Transverse colon (tissue), 4 donors: Measurements from ENCODE around the gene GNLY. TPM values are rescaled to one million over a fixed set of nuclear protein-coding genes. Genes with fewer than 3 reads are reported as not detected.
"Not testable (repeated sequence)": the region's sequence is repeated elsewhere in the genome, so short reads cannot be mapped to it uniquely, and the experiment has no call there.

Source experiments
- DNase-seq: peaks from one replicate; pipeline ENCODE4 v3.0.0-alpha.2; 2019
- H3K27ac ChIP-seq, 4 donors: fragments of 200-600 bp; sonication (generic); 2 replicates each; pipeline ENCODE4 v1.5.1; 2016 to 2018; ENCODE audit warnings: inconsistent platforms in 4 of 4
- H3K27me3 ChIP-seq: fragments of 200-600 bp; sonication (generic); 2 replicates; pipeline ENCODE4 v1.5.1; 2017; ENCODE audit warnings: inconsistent platforms
- H3K36me3 ChIP-seq, 4 donors: fragments of 200-600 bp; sonication (generic); 2 replicates each; pipeline ENCODE4 v1.5.1; 2017 to 2019; ENCODE audit warnings: inconsistent platforms in 4 of 4
- H3K4me1 ChIP-seq, 4 donors: fragments of 200-600 bp; sonication (generic); 2 replicates each; pipeline ENCODE4 v1.5.1; 2017 to 2020; ENCODE audit warnings: inconsistent platforms in 4 of 4
- H3K4me3 ChIP-seq, 4 donors: fragments of 200-600 bp; sonication (generic); 1 replicate in 1 of 4; 2 replicates in 3 of 4; pipeline versions ENCODE4 v1.5.1 to v1.6.1; 2017 to 2019; ENCODE audit warnings: inconsistent platforms in 4 of 4
- H3K9me3 ChIP-seq, 2 donors: fragments of 200-600 bp; sonication (generic); 2 replicates each; pipeline ENCODE4 v1.5.1; 2017 to 2019; ENCODE audit warnings: inconsistent platforms in 2 of 2
- CTCF ChIP-seq, 5 experiments: fragments of 200-600 bp in 3 of 5; fragments of 450-650 bp in 2 of 5; sonication (generic) in 3 of 5; IDR thresholded peaks; 1 replicate in 2 of 5; 2 replicates in 3 of 5; pipeline ENCODE4 v1.5.1; 2016 to 2017; ENCODE audit warnings: antibody characterized with exemption in 5 of 5, inconsistent platforms in 3 of 5, mild to moderate bottlenecking in 2 of 5, moderate library complexity in 1 of 5
- EP300 ChIP-seq: sonication (generic); formaldehyde crosslinking; IDR thresholded peaks from one replicate; pipeline ENCODE4 v1.6.1; 2017; ENCODE audit warnings: antibody characterized with exemption, low read depth
- POLR2A ChIP-seq: fragments of 450-650 bp; IDR thresholded peaks from one replicate; pipeline ENCODE4 v1.6.1; 2016; ENCODE audit warnings: antibody characterized with exemption, mild to moderate bottlenecking, moderate library complexity
- POLR2AphosphoS5 ChIP-seq, 3 donors: sonication (generic); formaldehyde crosslinking; IDR thresholded peaks; one replicate each; pipeline ENCODE4 v1.6.1; 2016; ENCODE audit warnings: antibody characterized with exemption in 3 of 3
- WGBS, 2 donors: methylation state at CpG; one replicate each; pipeline ENCODE4 v1.1.5; 2018; ENCODE audit warnings: low coverage in 1 of 2; 5-methylcytosine and 5-hydroxymethylcytosine counted together
- in situ Hi-C, 4 donors: fragments of 200-750 bp; cut with MboI; loops; one replicate each; pipeline versions ENCODE4 v1.15.0 to v1.15.1; 2017; ENCODE audit warnings: low sequenced_read_pairs in 3 of 4, low pct_ligation_motif_present in 1 of 4, low pct_unique_long_range_greater_than_20kb in 1 of 4
- intact Hi-C: fragments of 100-400 bp; cut with DNase I; formaldehyde crosslinking; loops from one replicate; pipeline ENCODE4 v1.15.1; 2023; ENCODE audit warnings: low total_unique reads
- total RNA-seq, 4 donors: library from RNA; depleted of rRNA; stranded (reverse); fragments of >200 nt; gene quantifications; one replicate each; pipeline ENCODE4 v1.1.0, GENCODE V29; 2016

Gene GNLY
- total RNA-seq, 4 donors from 2014 or later: 5.2 to 11.7 TPM; not detected in 2

DNA sequence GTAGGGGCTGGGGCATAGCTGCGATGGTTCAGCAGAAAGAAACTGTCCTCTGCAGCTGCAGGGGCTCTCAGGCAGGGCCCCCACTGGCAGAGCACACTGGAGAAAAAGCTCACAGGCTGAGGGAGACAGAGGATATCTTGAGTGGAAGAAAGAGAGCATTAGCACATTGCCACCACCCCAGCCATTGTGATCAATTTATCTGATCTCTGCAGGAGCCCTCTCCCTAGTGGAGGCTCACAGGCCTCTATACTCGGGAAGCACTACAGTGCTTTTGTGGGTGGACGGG lies 25.4 kb upstream of the GNLY start:
- H3K27ac ChIP-seq: no peak overlapping the region
- TF ChIP-seq POLR2AphosphoS5 (IDR thresholded peaks at IDR 0.05): no peak
- TF ChIP-seq POLR2A: no peak
- TF ChIP-seq CTCF (IDR thresholded peaks at IDR 0.05): no peak
- no peak for TF ChIP-seq EP300
- DNase-seq: no peak
- no peaks in the 10 kb centered on the region for H3K27me3 ChIP-seq
- no peaks in the 10 kb centered on the region for H3K4me1 ChIP-seq
- H3K36me3 ChIP-seq: no peaks in the 10 kb centered on the region
- WGBS, 2 donors: 76 to 80% methylated on average over 1 to 3 of the region's 3 CpGs
- no peaks in the 10 kb centered on the region for H3K9me3 ChIP-seq
- H3K4me3 ChIP-seq: no peak overlapping the region
- intact Hi-C loops (no loop called here), in situ Hi-C loops (no loop called here)

GRCh38 chr2:85669549-85669948 lies 24.6 kb upstream of the GNLY start:
- no peaks in the 10 kb centered on the region for H3K4me1 ChIP-seq
- TF ChIP-seq CTCF (IDR thresholded peaks at IDR 0.05) (no peak), POLR2A (no peak), POLR2AphosphoS5 (IDR thresholded peaks at IDR 0.05) (no peak), EP300 (no peak)
- H3K27ac ChIP-seq: no peak overlapping the region
- no peak for DNase-seq
- intact Hi-C loops: no loop called here
- no peaks in the 10 kb centered on the region for H3K9me3 ChIP-seq
- in situ Hi-C loops: no loop called here
- no peak overlapping the region for H3K4me3 ChIP-seq
- H3K36me3 ChIP-seq: no peaks in the 10 kb centered on the region
- no peaks in the 10 kb centered on the region for H3K27me3 ChIP-seq
- 46 to 71% methylated on average over 4 to 5 of the region's 5 CpGs for WGBS, 2 donors

GRCh38 chr2:85670416-85670815 lies 23.7 kb upstream of the GNLY start:
- H3K27ac ChIP-seq, H3K27me3 ChIP-seq, H3K36me3 ChIP-seq, DNase-seq, H3K9me3 ChIP-seq, intact Hi-C loops, H3K4me3 ChIP-seq, H3K4me1 ChIP-seq, in situ Hi-C loops: not testable (repeated sequence)
- 70 to 88% methylated on average over 2 to 13 of the region's 13 CpGs for WGBS, 2 donors

DNA sequence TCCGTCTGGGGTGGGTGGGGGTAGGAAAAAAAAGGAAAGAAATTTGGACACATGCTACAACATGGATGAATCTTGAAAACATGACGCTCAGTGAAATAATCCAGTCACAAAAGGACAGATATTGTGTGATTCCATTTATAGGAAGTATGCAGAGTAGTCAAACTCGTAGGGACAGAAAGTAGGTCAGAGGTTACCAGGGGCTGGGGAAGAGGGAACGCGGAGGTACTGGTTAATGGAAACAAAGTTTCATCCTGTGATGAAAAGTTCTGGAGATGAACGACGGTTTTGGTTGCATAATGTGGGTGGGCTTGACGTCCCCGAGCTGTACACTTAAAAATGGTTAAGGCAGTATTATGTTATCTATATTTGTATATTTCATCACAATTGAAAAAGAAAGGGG lies 21.7 kb upstream of the GNLY start:
- H3K36me3 ChIP-seq: no peaks in the 10 kb centered on the region
- intact Hi-C loops (no loop called here), in situ Hi-C loops (no loop called here)
- 64% methylated on average over 9 of the region's 9 CpGs for WGBS, 2 donors
- no peak for DNase-seq
- H3K4me3 ChIP-seq: no peak overlapping the region
- TF ChIP-seq EP300 (no peak), POLR2AphosphoS5 (IDR thresholded peaks at IDR 0.05) (no peak), CTCF (IDR thresholded peaks at IDR 0.05) (no peak), POLR2A (no peak)
- no peak overlapping the region for H3K27ac ChIP-seq
- no peaks in the 10 kb centered on the region for H3K27me3 ChIP-seq
- H3K4me1 ChIP-seq: no peaks in the 10 kb centered on the region
- no peaks in the 10 kb centered on the region for H3K9me3 ChIP-seq

GRCh38 chr2:85673716-85674375 lies 20.3 kb upstream of the GNLY start:
- TF ChIP-seq POLR2A (no peak), EP300 (no peak), POLR2AphosphoS5 (IDR thresholded peaks at IDR 0.05) (no peak), CTCF (IDR thresholded peaks at IDR 0.05) (no peak)
- 80 to 83% methylated on average over 2 to 11 of the region's 11 CpGs for WGBS, 2 donors
- no peak for DNase-seq
- Histone ChIP-seq H3K4me3 (no peak overlapping the region), H3K9me3 (no peaks in the 10 kb centered on the region), H3K36me3 (no peaks in the 10 kb centered on the region), H3K27me3 (no peaks in the 10 kb centered on the region), H3K27ac (no peak overlapping the region), H3K4me1 (peaks cover 0 to 5% (median 2%) of the 10 kb centered on the region in 4 donors)
- in situ Hi-C loops: no loop called here
- intact Hi-C loops: no loop called here
